Smooth muscle cell (in vitro differentiated cells): ENCODE results near the gene RFNG. TPM values are rescaled to one million over a fixed set of nuclear protein-coding genes. Genes with fewer than 3 reads are reported as not detected.

Experiments used
- DNase-seq: peaks from one replicate; lab custom pipeline; 2025; ENCODE audit not compliant: unreplicated experiment; lab: John Stamatoyannopoulos, UW
- H2AFZ ChIP-seq: fragments of 200-600 bp; sonication (generic); 2 replicates; pipeline ENCODE4 v1.6.0; 2016; ENCODE audit warnings: antibody characterized with exemption, low read depth, mild to moderate bottlenecking
- H3F3A ChIP-seq: fragments of 200-600 bp; sonication (generic); 2 replicates; pipeline ENCODE4 v1.6.0; 2017; ENCODE audit warnings: antibody characterized with exemption, low read depth
- H3K27ac ChIP-seq: fragments of 200-600 bp; sonication (generic); 2 replicates; pipeline ENCODE4 v1.5.1; 2016; ENCODE audit warnings: low read depth, mild to moderate bottlenecking
- H3K27me3 ChIP-seq: fragments of 200-600 bp; sonication (generic); 2 replicates; pipeline ENCODE4 v1.6.1; 2016; ENCODE audit warnings: low read depth, mild to moderate bottlenecking
- H3K36me3 ChIP-seq: fragments of 200-600 bp; sonication (generic); 2 replicates; pipeline ENCODE4 v1.5.1; 2016; ENCODE audit warnings: low read depth
- H3K4me1 ChIP-seq: fragments of 200-600 bp; sonication (generic); 2 replicates; pipeline ENCODE4 v1.5.1; 2016; ENCODE audit warnings: low read depth
- H3K4me2 ChIP-seq: fragments of 200-600 bp; sonication (generic); 2 replicates; pipeline ENCODE4 v1.6.0; 2016; ENCODE audit warnings: mild to moderate bottlenecking
- H3K4me3 ChIP-seq: fragments of 200-600 bp; sonication (generic); 2 replicates; pipeline ENCODE4 v1.5.1; 2016; ENCODE audit warnings: mild to moderate bottlenecking
- H3K79me2 ChIP-seq: fragments of 200-600 bp; sonication (generic); 2 replicates; pipeline ENCODE4 v1.6.0; 2016; ENCODE audit warnings: low read depth, mild to moderate bottlenecking
- H3K9ac ChIP-seq: fragments of 200-600 bp; sonication (generic); 2 replicates; pipeline ENCODE4 v1.6.0; 2016; ENCODE audit warnings: low read depth
- H3K9me3 ChIP-seq: fragments of 200-600 bp; sonication (generic); replicated peaks from 2 replicates; pipeline ENCODE4 v1.5.1; 2016; ENCODE audit warnings: low read depth
- H4K20me1 ChIP-seq: fragments of 200-600 bp; sonication (generic); 2 replicates; pipeline ENCODE4 v1.6.0; 2016; ENCODE audit warnings: low read depth
- whole genome bisulfite sequencing: methylation state at CpG from one replicate; pipeline ENCODE4 v1.1.7; 2016; ENCODE audit warnings: low lambda C conversion rate; 5-methylcytosine and 5-hydroxymethylcytosine counted together
- polyA plus RNA-seq: library from polyadenylated mRNA; unstranded; fragments of >200 nt; fragmentation: Nextera tagmentation; extraction: Ambion mirVana; gene quantifications from 2 replicates; pipeline ENCODE4 v1.2.1, GENCODE V29; 2016
- total RNA-seq: library from RNA; depleted of rRNA; stranded (reverse); fragments of >200 nt; gene quantifications from 2 replicates; pipeline ENCODE4 v1.2.3, GENCODE V29; 2014
- TF ChIP-seq, protein P1 (sequence below): fragments of 200-600 bp; sonication (generic); IDR thresholded peaks from 2 replicates; pipeline ENCODE4 v1.5.1; 2017; ENCODE audit warnings: borderline replicate concordance, mild to moderate bottlenecking, antibody characterized with exemption; ENCODE audit not compliant: insufficient read depth, poor library complexity, severe bottlenecking

The RFNG gene
- total and polyA plus RNA-seq, 2 experiments from 2014 or later = 27.1 to 54.9 TPM

GRCh38 chr17:82077617-82078358 is 26.2 kb upstream of the RFNG start:
- no peak for DNase-seq
- H3K4me2 ChIP-seq = no peak overlapping the region
- 89% methylated on average over 28 of the region's 28 CpGs for WGBS

DNA sequence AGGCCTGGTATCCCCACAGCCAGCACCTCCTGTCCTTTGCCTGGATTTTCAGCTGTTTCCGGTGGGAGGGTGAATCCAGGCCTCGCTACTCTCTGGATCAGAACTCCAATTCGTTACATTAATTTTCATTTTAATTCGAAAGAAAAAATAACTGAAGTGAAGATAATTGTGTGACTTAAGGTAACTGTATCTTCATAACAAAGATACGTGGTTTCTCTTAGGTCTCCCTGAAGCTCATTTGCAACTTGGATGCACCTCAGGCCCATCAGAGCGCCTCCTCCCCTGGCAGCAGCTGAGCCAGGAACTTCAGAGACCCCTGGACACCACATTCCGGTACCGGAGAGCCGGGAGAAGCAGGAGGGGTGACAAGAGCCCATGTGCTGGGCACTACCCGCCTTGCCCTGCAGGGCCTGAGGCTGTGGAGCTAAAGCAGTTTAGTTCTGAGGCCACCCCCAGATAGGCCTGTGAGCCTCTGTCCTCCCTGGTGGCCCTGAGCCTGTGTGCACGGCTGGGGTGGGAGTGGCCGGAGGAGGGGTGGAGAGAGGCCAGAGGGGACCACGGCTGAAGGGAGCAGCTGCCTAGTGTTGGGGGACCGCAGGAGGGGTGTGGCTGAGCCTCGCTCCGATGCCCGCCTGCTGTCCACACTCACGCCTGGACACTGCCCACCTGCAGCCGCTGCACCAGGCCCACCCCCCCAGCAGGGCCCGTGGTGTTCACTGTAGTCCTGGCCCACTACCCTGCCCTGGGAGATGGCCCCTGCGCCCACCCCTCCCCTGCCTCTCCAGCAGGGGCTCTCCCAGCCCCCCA is 25.4 kb upstream of the RFNG start:
- no peak overlapping the region for H3K4me3 ChIP-seq
- DNase-seq = no peak
- no peaks in the 10 kb centered on the region for H3K79me2 ChIP-seq
- H3K9ac ChIP-seq = no peak overlapping the region
- H3K27ac ChIP-seq = no peak overlapping the region
- H3K36me3 ChIP-seq = no peaks in the 10 kb centered on the region
- 85% methylated on average over 16 of the region's 21 CpGs for WGBS
- no peaks in the 10 kb centered on the region for H3K27me3 ChIP-seq
- H4K20me1 ChIP-seq = peaks cover 12% of the 10 kb centered on the region
- H3K9me3 ChIP-seq = no peaks in the 10 kb centered on the region
- no peak overlapping the region for H2AFZ ChIP-seq
- H3F3A ChIP-seq = no peaks in the 10 kb centered on the region
- no peaks in the 10 kb centered on the region for H3K4me1 ChIP-seq
- TF ChIP-seq, protein P1, sequence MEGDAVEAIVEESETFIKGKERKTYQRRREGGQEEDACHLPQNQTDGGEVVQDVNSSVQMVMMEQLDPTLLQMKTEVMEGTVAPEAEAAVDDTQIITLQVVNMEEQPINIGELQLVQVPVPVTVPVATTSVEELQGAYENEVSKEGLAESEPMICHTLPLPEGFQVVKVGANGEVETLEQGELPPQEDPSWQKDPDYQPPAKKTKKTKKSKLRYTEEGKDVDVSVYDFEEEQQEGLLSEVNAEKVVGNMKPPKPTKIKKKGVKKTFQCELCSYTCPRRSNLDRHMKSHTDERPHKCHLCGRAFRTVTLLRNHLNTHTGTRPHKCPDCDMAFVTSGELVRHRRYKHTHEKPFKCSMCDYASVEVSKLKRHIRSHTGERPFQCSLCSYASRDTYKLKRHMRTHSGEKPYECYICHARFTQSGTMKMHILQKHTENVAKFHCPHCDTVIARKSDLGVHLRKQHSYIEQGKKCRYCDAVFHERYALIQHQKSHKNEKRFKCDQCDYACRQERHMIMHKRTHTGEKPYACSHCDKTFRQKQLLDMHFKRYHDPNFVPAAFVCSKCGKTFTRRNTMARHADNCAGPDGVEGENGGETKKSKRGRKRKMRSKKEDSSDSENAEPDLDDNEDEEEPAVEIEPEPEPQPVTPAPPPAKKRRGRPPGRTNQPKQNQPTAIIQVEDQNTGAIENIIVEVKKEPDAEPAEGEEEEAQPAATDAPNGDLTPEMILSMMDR = no peak
- H3K4me2 ChIP-seq = no peak overlapping the region

More at GRCh38 chr17:82077617-82078358, 26.2 kb upstream of the RFNG start:
- H3K27ac ChIP-seq = no peak overlapping the region
- no peak overlapping the region for H3K9ac ChIP-seq
- H3K79me2 ChIP-seq = no peaks in the 10 kb centered on the region
- H3K27me3 ChIP-seq = no peaks in the 10 kb centered on the region
- peaks cover 20% of the 10 kb centered on the region for H4K20me1 ChIP-seq
- H3K4me3 ChIP-seq = no peak overlapping the region
- TF ChIP-seq, protein P1 = no peak
- H2AFZ ChIP-seq = no peak overlapping the region
- H3K4me1 ChIP-seq = no peaks in the 10 kb centered on the region
- no peaks in the 10 kb centered on the region for H3K36me3 ChIP-seq
- H3K9me3 ChIP-seq = no peaks in the 10 kb centered on the region
- no peaks in the 10 kb centered on the region for H3F3A ChIP-seq

DNA sequence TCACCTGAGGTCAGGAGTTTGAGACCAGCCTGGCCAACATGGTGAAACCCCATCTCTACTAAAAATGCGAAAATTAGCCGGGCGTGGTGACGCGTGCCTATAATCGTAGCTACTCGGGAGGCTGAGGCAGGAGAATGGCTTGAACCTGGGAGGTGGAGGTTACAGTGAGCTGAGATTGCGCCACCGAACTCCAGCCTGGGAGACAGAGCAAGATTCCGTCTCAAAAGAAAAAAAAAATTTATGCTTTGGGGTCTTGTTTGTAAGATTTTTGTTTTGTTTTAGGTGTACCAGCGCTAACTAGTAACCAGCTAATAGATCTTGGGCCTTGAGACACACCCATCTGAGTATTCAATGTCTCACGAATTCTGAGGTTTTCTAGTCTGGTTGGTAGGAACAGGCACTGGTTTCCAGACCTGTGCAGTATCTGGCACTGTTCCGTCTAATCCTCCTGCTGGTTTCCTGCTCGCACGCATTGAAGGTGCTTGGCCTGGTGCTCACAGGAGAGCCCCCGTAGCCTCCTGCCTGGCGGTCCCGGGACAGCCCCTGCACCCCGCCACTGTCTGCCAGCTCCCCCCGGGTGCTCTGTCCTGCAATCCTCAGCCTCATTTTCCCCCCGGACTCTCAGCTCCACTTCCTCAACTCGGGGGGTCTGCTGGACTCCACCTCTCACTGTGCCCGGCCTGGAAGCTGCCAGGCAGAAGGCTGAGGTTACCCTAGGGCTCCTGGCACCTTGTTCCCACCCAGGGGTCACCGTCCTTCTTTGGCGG is 24.6 kb upstream of the RFNG start:
- Histone ChIP-seq H3K36me3 (no peaks in the 10 kb centered on the region), H3K4me1 (no peaks in the 10 kb centered on the region), H2AFZ (no peak overlapping the region), H3K4me3 (no peak overlapping the region), H3K9ac (no peak overlapping the region), H3K27ac (no peak overlapping the region), H3K27me3 (no peaks in the 10 kb centered on the region), H3K9me3 (no peaks in the 10 kb centered on the region), H3F3A (no peaks in the 10 kb centered on the region), H3K4me2 (no peak overlapping the region), H4K20me1 (peaks cover 6% of the 10 kb centered on the region), H3K79me2 (no peaks in the 10 kb centered on the region)
- TF ChIP-seq, protein P1 = no peak
- DNase-seq = no peak
- 92% methylated on average over 23 of the region's 25 CpGs for WGBS
